Measurements from ENCODE around the gene MCCD1. TPM values are rescaled to one million over a fixed set of nuclear protein-coding genes. Genes with fewer than 3 reads are reported as not detected.

MCCD1 gene
- total and polyA plus RNA-seq, 2 of the 13 experiments (the other 11 are each of a cell fraction or from before 2014, with no cell fraction given), result 0.15 TPM; not detected in 1

DNA sequence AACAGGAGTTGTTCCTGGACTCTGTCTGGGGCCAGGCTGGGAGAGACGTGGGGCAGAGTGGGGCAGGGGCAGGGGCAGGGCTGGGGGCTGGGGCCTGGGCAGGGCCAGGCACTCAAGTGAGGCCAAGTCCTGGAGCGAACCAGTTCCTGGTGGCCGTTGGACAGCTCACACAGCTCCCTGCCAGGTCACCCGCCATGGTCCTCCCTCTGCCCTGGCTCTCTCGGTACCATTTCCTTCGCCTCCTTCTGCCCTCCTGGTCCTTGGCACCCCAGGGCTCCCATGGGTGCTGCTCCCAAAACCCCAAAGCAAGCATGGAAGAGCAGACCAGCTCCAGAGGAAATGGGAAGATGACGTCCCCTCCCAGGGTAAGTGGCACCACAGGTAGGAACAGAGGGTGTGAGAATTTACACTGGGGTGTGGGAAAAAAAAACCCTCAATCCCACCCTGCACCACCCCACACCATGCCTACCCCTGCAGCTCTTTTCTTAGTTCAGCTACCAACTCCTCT, at the start of gene MCCD1 (continued):
- TF ChIP-seq, protein P1, sequence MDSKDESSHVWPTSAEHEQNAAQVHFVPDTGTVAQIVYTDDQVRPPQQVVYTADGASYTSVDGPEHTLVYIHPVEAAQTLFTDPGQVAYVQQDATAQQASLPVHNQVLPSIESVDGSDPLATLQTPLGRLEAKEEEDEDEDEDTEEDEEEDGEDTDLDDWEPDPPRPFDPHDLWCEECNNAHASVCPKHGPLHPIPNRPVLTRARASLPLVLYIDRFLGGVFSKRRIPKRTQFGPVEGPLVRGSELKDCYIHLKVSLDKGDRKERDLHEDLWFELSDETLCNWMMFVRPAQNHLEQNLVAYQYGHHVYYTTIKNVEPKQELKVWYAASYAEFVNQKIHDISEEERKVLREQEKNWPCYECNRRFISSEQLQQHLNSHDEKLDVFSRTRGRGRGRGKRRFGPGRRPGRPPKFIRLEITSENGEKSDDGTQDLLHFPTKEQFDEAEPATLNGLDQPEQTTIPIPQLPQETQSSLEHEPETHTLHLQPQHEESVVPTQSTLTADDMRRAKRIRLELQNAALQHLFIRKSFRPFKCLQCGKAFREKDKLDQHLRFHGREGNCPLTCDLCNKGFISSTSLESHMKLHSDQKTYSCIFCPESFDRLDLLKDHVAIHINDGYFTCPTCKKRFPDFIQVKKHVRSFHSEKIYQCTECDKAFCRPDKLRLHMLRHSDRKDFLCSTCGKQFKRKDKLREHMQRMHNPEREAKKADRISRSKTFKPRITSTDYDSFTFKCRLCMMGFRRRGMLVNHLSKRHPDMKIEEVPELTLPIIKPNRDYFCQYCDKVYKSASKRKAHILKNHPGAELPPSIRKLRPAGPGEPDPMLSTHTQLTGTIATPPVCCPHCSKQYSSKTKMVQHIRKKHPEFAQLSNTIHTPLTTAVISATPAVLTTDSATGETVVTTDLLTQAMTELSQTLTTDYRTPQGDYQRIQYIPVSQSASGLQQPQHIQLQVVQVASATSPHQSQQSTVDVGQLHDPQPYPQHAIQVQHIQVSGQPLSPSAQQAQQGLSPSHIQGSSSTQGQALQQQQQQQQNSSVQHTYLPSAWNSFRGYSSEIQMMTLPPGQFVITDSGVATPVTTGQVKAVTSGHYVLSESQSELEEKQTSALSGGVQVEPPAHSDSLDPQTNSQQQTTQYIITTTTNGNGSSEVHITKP (CRISPR knock-in tag; IDR thresholded peaks at IDR 0.05; ENCODE audit: low read depth), result no peak
- TF ChIP-seq TGIF2 (CRISPR knock-in tag; IDR thresholded peaks at IDR 0.05), result no peak
- TF ChIP-seq ZEB1 (IDR thresholded peaks at IDR 0.05; ENCODE audit: insufficient replicate concordance, low read depth), result no peak
- TF ChIP-seq, protein P2, sequence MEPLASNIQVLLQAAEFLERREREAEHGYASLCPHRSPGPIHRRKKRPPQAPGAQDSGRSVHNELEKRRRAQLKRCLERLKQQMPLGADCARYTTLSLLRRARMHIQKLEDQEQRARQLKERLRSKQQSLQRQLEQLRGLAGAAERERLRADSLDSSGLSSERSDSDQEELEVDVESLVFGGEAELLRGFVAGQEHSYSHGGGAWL (CRISPR knock-in tag; IDR thresholded peaks at IDR 0.05), result no peak
- TF ChIP-seq TCF12 (IDR thresholded peaks at IDR 0.05), result no peak
- no peak for TF ChIP-seq TCF12 (CRISPR knock-in tag; IDR thresholded peaks at IDR 0.05)
- TF ChIP-seq MBD4 (IDR thresholded peaks at IDR 0.05; ENCODE audit: borderline replicate concordance, low read length), result peak; percentile 83; the same call in 1 of the 2 replicates
- no peak for TF ChIP-seq MAFG (CRISPR knock-in tag; IDR thresholded peaks at IDR 0.05)
- no peak for TF ChIP-seq ZNF333 (CRISPR knock-in tag; IDR thresholded peaks at IDR 0.05; ENCODE audit: borderline replicate concordance)
- TF ChIP-seq, protein P3, sequence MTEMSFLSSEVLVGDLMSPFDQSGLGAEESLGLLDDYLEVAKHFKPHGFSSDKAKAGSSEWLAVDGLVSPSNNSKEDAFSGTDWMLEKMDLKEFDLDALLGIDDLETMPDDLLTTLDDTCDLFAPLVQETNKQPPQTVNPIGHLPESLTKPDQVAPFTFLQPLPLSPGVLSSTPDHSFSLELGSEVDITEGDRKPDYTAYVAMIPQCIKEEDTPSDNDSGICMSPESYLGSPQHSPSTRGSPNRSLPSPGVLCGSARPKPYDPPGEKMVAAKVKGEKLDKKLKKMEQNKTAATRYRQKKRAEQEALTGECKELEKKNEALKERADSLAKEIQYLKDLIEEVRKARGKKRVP (CRISPR knock-in tag; IDR thresholded peaks at IDR 0.05), result no peak
- TF ChIP-seq, protein P4, sequence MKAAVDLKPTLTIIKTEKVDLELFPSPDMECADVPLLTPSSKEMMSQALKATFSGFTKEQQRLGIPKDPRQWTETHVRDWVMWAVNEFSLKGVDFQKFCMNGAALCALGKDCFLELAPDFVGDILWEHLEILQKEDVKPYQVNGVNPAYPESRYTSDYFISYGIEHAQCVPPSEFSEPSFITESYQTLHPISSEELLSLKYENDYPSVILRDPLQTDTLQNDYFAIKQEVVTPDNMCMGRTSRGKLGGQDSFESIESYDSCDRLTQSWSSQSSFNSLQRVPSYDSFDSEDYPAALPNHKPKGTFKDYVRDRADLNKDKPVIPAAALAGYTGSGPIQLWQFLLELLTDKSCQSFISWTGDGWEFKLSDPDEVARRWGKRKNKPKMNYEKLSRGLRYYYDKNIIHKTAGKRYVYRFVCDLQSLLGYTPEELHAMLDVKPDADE (CRISPR knock-in tag; IDR thresholded peaks at IDR 0.05), result no peak
- no peak for TF ChIP-seq PTBP1 (IDR thresholded peaks at IDR 0.05; ENCODE audit: low read depth, low read length, poor library complexity, severe bottlenecking)
- TF ChIP-seq ZNF879 (CRISPR knock-in tag; IDR thresholded peaks at IDR 0.05), result no peak
- no peak for TF ChIP-seq ZNF563 (CRISPR knock-in tag; IDR thresholded peaks at IDR 0.05)
- TF ChIP-seq ZNF101 (CRISPR knock-in tag; IDR thresholded peaks at IDR 0.05; ENCODE audit: borderline replicate concordance, low read depth), result no peak
- TF ChIP-seq HMGA1 (CRISPR knock-in tag; conservative IDR thresholded peaks at IDR 0.05), result no peak
- no peak for TF ChIP-seq REXO4 (CRISPR knock-in tag; IDR thresholded peaks at IDR 0.05; ENCODE audit: borderline replicate concordance)
- TF ChIP-seq ZNF605 (CRISPR knock-in tag; IDR thresholded peaks at IDR 0.05), result no peak
- TF ChIP-seq, protein P5, sequence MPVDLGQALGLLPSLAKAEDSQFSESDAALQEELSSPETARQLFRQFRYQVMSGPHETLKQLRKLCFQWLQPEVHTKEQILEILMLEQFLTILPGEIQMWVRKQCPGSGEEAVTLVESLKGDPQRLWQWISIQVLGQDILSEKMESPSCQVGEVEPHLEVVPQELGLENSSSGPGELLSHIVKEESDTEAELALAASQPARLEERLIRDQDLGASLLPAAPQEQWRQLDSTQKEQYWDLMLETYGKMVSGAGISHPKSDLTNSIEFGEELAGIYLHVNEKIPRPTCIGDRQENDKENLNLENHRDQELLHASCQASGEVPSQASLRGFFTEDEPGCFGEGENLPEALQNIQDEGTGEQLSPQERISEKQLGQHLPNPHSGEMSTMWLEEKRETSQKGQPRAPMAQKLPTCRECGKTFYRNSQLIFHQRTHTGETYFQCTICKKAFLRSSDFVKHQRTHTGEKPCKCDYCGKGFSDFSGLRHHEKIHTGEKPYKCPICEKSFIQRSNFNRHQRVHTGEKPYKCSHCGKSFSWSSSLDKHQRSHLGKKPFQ (CRISPR knock-in tag; IDR thresholded peaks at IDR 0.05; ENCODE audit: insufficient replicate concordance), result no peak
- 0 out of 2 replicates have a peak, but pooled peaks have one; percentile 7 for TF ChIP-seq SAP130 (CRISPR knock-in tag; IDR thresholded peaks at IDR 0.05; ENCODE audit: low read depth)
- no peak for TF ChIP-seq FOXM1 (CRISPR knock-in tag; IDR thresholded peaks at IDR 0.05)
- TF ChIP-seq, protein P6, sequence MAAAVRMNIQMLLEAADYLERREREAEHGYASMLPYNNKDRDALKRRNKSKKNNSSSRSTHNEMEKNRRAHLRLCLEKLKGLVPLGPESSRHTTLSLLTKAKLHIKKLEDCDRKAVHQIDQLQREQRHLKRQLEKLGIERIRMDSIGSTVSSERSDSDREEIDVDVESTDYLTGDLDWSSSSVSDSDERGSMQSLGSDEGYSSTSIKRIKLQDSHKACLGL (CRISPR knock-in tag; IDR thresholded peaks at IDR 0.05), result no peak
- TF ChIP-seq GZF1 (CRISPR knock-in tag; IDR thresholded peaks at IDR 0.05), result no peak

Measured in HepG2 (cell line).